HTERT RPE-1 (cell line): ENCODE results near the gene NOC2L.

Source experiments
- in situ Hi-C: fragments of 300-500 bp; cut with MboI; formaldehyde crosslinking; loops from 4 replicates; pipeline ENCODE4 v1.14.3; 2020; ENCODE audit warnings: low sequenced_read_pairs

NOC2L gene

GRCh38 chr1:958823-959730, at the start of gene NOC2L:
Gene NOC2L (minus strand): TSS chr1:959256. CDS start chr1:959240, 16 bp downstream.
- in situ Hi-C loops = no loop called here

- in situ Hi-C loops = no loop called here
These were observed 47.5 kb upstream of the NOC2L start for GRCh38 chr1:1006305-1007159.

- in situ Hi-C loops = no loop called here
These were observed 46.8 kb upstream of the NOC2L start for GRCh38 chr1:1005774-1006304.

DNA sequence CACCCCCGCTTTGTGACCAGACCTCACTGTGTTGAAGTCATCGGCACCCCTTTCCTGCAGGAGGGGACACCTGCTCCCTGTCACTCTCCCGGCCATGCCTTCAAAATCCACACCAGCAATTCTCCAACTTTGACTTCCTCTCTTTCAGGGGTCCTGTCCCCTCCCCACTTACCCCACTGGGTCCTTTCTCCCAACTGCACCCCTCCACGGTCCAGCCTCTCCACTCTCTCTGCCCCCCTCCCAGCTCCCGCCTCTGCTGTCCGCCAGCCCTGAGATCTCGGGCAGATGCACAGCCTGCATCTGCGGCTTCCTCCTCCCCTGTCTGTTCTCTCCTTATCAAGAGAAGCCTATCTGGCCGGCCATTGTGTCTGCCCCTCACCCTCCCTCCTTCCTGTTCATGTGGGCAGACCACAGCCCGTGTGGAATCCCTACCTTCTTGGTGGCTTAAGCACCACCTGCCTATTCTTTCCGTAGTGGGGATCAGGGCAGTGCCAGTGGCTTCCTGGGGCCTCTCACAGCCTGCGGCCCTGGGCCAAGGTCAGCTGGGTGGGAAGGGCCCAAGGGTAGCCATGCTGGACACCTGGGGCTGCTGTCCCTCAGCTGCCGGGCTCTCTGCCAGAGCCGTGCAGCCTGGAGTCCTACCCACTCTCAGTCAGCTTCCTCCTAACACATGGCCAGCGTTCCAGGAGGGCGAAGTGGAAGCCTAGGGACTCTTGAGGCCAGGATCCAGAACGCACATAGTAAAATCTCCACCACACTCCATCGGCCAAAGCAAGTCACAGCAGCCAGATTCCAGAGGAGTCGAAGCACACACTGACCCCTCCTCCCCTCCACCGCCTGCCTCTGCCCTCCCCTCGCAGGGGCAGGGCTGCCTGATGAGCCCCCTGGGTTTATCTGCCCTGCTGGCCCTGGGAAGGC, 46.0 kb upstream of the NOC2L start:
- in situ Hi-C loops = no loop called here

- in situ Hi-C loops = no loop called here
These were observed 45.3 kb upstream of the NOC2L start for GRCh38 chr1:1004420-1004779.

DNA sequence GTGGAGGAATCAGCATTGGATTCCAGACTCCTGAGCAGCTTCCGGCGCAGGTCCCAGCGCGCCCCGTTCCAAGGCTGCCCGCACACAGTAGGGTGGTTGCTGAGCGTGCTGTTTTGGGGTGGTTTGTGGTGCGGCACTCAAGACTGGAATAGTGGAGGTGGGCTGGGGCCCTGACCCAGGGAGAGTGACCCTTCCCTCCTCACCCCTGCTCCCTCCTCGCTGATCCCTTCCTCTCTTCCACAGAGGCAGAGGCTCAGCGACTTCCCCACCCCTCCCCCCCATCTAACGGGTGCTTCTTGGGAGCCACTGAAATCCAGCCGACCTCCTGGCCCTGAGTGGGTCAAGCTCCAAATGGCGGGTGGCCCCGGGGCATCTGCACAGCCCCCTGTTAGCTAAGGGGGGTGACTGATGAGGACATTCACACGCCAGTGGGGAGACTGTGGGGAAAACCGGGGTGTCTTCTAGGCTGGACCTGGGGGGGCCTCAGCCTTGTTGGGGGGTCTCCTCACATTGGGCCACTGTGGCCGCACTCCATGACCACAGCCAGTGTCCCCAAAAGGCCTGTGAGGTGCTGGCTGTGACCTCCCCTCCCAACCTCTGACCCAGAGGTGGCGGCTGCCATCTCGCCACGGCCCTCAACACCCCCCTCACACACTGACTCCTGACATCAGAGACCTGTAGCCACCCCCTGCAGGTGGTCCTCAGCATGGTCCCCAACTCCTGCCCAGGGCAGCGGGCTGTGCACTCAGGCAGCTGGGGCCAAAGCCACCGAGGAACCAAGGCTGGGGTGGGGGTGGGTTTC, 44.8 kb upstream of the NOC2L start:
- in situ Hi-C loops = no loop called here

DNA sequence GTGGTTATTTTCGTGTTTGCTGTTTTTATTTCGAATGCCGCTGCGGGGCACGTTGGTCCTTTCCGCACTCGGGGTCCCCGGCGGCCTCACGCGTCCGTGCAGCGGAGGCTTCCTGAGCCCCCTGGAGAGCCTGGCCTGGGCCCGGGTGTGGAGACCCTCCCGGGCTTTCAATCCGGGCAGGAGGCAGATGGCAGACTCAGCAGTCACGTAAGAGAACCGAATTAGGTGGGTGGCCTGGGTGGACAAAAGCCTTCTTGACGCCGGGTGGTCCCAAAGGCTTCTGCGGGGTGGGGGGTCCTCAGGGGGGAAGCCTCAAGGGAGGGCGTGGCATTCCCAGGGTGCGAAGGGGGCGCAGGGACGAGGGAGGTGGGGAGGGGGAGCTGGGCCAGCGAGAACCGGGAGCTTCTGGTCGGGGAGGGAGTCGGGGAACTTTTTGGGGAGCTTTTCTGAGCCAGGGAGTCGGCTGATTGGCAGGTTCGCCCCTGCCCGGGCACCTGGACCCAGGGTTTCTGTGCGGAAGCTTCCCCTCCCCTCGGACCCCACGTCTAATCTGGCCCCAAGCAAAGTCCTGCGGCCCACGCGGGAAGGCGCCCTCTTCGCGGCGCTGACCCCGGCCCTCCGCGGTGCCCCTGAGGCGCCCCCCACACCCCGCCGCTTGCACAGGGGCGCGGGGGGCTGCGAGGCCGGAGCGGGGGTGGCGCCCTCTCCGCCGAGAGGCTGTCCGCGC, 42.2 kb upstream of the NOC2L start:
- in situ Hi-C loops = no loop called here

DNA sequence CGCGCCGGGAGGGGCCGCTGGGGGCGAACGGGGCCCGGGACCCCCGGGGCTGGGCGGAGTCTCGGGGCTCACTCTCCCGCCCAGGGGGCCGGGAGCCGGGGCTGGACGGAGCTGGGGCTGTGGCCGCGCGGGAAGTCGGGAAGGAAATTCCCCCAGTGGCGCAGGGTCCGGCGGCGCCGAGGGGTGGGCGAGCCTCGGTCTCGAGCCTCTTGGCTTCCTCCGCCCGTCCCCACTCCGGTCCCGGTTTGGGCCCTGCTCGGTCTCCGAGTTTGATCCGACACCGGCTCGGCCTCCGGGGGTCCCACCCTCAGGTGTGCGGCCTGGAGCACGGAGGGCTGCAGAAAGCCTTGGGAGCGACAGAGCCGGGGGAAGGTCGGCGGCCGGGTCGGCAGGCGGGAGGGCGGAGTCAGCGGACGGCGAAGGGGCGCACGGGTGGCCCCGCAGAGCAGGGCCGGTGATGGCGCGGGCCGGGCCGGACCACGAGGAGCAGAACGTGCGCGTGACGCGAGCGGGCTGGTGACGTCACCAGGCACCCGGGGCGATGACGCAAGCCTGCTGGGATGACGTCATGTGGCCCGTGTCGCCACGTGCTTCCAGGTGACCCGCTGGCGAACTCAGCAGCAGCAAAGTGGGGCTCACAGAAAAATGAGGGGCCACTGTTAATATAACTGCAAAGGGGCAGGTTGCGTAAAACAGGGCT, 41.5 kb upstream of the NOC2L start:
- in situ Hi-C loops = no loop called here

GRCh38 chr1:999725-1000356, 40.8 kb upstream of the NOC2L start, which contains the start of gene HES4:
Gene HES4 (minus strand): TSS chr1:1000097. CDS start chr1:999973, 124 bp downstream.
- in situ Hi-C loops = no loop called here

GRCh38 chr1:998995-999724, 40.1 kb upstream of the NOC2L start:
- in situ Hi-C loops = no loop called here

DNA sequence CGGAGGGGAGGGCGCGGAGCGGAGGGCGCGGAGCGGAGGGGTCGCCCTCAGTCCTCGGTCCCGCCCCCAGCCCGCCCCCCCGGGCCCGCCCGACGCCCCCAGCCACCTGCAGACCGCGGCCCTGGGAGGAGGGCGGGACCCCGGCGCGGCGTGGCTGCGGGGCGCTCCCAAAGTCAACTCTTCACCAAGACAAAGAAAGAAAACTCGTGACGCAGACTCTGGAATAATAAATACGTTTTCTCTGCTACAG, 39.6 kb upstream of the NOC2L start:
- in situ Hi-C loops = no loop called here

DNA sequence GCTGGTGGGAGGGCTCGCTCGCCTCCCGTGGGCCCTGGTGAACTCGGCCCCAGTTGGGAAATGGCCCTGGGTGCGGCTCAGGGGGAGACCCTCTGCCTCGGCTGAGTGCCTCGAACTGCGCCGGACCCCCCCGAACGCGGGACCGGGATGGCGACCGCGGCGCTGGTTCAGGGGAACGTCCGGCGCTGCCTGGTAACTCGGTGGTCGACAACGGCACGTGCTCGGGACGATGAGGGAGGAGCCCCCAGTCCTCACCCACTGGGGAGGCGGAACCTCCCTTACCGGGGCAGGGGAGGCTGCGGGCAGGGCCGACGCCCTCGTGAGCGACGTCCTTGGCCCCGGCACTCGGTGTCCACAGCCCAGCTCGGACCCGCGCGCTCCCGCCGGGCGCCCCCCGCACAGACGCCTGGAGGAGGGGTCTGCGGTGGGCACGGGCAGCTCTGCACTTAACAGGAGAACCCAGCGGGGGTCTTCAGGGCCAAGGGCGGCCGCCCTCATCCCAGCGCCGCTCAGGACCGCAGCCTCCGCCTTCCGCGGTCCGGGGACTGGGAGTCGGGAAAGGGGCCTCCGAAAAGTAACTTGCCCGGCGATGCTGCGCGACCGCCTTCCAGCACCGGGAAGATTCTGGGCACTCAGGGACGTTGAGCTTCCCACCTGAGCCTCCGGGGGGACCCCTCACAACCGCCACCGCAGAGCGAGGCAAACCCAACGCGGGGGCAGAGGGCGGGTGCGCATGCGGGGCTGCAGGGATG, 39.1 kb upstream of the NOC2L start:
- in situ Hi-C loops = no loop called here

DNA sequence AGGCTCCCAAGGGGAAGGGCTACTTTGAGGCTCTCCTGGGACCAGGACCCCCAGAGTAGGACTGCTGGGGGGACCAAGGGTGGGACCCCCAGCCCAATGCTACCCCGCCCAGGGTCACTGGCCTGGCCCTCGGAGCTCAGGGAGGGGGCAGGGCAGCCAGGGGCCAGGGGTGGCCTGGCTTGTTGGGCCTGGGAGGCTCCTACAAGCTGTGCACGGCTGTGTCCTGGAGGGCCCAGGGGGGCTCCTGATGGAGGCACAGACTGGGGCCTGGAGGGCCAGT, 38.6 kb upstream of the NOC2L start:
- in situ Hi-C loops = no loop called here

DNA sequence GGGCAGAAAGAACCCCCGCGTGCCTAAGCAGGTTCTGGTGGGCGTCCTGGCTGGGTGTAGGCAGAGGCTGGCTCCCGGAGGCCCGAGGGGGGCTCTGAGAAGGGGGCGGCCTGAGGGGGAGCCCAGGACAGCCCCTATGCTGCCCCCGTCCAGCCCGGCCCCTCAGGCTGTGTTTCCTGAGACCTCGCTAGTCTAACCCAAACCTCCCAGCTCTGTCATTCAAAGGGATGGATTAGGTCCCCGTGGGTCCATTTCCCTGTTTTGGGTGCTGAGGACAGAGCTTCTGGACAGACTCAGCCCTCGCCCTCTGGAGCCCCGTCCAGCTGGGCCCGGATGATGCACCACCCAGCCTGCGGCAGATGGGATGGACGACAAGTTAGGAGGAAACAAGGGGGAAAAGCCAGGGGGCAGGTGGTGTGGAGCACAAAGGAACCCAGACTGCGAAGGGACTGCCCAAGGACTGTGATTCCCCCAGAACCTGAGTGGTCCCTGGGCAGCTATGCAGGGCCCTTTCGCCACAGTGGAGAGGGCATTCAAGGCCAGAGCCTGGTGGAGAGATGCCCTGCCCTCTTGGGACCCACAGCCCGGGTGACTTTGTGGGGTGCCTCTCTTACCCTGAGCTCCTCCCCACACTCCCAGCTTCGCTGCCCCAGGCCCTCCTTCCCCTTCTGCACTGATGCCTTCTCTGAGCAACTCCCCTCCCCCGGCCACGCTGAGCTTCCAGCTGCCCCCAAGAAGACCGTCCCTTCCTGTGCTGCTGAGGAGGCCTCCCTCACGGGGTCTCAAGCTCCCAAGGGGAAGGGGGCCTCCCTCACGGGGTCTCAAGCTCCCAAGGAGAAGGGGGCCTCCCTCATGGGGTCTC, 38.0 kb upstream of the NOC2L start:
- in situ Hi-C loops = no loop called here

DNA sequence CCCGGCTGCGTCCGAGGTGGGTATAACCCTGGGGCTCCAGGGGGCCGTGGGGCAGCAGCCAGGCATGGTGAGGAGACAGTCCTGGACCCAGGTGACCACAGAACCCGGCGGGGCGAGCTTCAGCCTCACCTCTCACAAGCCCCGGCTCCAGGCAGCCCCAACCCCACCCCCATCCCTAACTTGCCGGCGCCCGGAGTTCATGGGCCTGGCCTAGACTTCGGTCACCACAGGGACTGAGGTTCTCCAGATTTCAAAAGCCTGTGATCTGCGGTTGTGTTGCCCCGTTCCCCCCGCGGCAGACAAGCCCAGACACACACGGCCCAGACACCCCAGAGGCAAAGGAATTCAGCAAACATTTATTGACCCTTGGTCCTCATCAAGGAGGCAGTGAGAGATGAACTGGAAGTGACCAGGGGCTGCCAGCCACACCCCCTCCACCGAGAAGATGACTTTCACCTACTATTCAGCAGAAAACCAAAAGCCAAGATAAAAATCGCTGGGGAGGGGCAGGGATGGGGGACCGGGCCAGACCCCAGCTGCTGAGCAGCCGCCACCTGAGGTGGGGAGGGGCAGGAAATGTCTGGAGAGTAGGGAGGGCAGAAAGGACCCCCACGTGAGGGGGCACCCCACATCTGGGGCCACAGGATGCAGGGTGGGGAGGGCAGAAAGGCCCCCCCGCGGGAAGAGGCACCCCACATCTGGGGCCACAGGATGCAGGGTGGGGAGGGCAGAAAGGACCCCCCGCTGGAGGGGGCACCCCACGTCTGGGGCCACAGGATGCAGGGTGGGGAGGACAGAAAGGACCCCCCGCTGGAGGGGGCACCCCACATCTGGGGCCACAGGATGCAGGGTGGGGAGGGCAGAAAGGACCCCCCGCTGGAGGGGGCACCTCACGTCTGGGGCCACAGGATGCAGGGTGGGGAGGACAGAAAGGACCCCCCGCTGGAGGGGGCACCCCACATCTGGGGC, 36.9 kb upstream of the NOC2L start:
- in situ Hi-C loops = no loop called here
